GM10266 (cell line): ENCODE measurements around the gene IFI27.
"Not testable (repeated sequence)": the region's sequence is repeated elsewhere in the genome, so short reads cannot be mapped to it uniquely, and the experiment has no call there.

Experiments used
- DNase-seq: peaks from one replicate; pipeline ENCODE4 v3.0.0; 2012; ENCODE audit errors: extremely low spot score
- CTCF ChIP-seq: IDR thresholded peaks from 2 replicates; pipeline ENCODE4 v1.5.1; 2012; ENCODE audit warnings: mild to moderate bottlenecking, low read depth; ENCODE audit not compliant: control insufficient read depth, insufficient read depth; ENCODE audit errors: missing control alignments

The IFI27 gene

DNA sequence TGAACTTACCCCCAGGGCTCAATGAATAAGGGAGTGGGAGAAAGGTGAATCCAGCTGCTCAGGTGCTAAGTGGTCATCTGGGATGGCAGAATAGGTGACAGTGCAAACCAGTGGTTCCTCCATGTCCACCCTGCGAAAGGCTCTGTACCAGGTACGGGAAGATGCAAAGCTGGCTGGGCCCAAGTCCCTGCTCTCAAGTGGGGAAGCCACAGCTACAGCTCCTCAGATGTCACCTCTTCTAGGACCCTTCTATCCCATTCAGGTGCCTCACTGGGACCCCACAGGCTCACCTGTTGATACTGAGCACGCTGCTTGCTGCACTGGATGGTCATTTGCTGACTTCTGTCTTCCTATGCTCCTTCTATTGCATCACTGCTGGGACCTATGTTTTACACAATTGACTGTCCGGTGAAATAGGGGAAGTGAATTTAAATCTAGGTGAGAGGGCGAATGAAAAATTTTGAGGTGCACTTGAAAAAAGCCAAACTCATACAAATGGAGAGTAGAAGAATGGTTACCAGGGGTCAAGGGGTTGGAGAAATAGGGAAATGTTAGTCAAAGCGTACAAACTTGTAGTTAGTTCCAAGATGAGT is 43.3 kb downstream of the IFI27 start:
- no peak for TF ChIP-seq CTCF
- no peak for DNase-seq

DNA sequence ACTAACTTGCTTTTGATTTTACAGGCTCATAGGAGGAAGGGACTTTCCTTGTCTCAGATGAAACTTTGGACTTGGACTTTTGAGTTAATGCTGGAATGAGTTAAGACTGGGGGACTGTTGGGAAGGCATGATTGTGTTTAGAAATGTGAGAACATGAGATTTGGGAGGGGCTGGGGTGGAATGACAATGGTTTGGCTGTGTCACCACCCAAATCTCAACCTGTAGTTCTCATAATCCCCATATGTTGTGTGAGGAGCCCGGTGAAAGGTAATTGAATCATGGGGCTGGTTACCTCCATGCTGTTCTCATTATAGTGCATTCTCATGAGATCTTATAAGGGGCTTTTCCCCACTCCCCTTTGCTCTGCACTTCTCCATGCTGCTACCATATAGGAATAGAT is 45.6 kb downstream of the IFI27 start:
- DNase-seq: not testable (repeated sequence)

DNA sequence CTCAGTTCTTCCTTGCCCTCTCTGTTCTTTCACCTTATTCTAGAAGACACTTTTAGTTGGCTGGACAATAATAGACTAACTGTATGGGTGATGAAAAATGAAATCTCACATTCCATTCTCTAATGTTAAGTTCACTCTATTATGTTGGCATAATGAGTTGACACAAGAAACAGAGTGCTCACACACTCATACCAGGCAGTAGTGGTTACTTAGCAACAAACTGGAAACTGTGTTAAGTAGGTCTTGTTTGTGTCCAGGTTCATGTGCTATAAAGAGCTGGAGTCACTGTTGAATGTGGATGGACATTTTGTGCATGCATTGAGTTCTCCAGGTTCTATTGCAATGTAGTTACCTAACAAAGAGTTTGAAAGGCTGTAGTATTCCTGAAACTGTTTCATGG is 46.7 kb downstream of the IFI27 start:
- no peak for DNase-seq
- no peak for TF ChIP-seq CTCF

DNA sequence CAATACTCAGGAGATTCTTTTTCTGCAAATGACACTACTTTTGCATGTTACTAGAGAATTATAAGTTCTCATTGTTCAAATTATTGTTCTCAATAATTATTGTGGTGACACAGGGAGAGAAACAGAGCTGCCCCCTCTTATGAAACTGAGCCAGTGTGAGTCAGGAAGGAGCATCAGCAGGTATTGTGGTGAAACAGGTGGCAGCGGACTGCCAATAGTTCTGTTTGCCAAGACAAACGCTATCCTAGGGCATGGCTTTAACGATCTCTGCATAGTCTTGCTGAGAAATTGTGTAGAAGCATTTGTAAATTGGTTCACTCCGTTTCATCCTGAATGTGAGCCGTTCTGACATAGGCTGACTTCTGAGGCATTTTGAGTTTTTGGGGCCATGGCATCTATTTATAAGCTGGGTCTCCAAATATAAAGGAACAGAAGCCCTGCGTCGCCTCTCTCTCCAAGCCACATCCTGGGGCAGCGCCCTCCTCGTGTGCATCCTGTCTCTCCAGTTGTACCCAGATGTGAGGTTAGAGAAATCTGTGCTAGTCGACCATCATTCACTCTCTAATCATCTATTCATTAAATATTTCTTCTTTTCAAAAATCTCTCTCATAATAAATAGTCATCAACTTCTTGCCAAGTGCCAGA is 47.8 kb downstream of the IFI27 start:
- no peak for TF ChIP-seq CTCF
- no peak for DNase-seq

DNA sequence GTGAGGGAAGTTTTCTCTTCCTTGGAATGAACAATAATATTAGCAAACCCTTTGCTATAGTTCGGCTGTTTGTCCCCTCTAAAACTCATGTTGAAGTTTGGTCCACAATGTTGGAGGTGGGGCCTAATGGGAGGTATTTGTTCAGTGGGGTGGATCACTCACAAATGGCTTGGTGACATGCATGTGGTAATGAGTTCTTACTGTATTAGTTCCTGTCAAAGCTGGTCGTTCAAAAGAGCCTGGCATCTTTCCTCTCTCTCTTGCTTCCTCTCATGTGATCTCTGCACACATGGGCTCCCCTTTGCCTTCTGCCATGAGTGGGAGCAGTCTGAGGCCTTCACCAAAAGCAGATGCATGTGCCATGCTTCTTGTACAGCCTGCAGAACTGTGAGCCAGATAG is 50.5 kb downstream of the IFI27 start:
- DNase-seq: no peak
- no peak for TF ChIP-seq CTCF

DNA sequence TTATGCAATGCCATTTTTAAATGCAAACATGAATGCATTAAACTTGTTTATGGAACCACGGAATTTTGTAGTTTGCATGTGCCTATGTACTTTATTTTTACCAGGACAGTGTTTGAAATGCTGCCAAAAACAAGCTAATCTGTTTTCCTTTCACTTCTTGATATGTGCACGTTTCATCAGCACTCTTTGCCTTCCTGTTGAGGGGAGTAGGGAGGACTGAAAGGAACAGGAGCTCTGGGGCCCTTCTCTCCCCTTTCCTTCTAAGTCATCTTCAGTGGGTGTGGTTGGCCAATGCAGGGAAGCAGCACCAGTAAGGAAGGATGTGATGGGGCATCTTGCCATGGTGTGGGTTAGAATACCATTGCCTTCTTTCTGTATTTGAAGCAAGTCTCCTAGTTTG is 51.4 kb downstream of the IFI27 start:
- no peak for TF ChIP-seq CTCF
- no peak for DNase-seq

- no peak for TF ChIP-seq CTCF
- DNase-seq: no peak
These were observed 51.9 kb downstream of the IFI27 start for GRCh38 chr14:94162466-94162865.

DNA sequence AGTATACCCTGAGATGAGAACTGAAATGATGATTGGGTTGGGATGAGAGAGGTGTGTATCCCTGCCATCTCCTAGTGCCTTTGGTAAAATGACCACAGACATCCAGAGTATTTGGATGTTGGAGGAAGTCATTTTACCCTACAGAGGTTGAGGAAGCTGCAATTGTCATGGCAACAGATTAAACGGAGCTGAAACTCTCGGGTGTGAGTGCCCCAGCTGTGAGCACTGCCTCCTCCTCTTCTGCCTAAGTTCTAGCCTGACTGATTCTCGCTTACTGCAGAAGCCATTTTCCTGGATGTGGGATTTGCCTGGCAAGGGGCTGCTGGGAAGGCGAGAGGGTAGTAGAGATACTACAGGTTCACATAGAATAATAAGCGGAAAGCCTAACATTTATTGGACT is 53.3 kb downstream of the IFI27 start:
- TF ChIP-seq CTCF: no peak
- DNase-seq: no peak
